ENCODE results near the gene ELF5.

GRCh38 chr11:34508524-34508923, 5.1 kb downstream of the ELF5 start:
- TF ChIP-seq CTCF (IDR thresholded peaks at IDR 0.05) (no peak), POLR2A (IDR thresholded peaks at IDR 0.05) (no peak)

All from prostate gland (tissue), 2 donors.